Esophagus squamous epithelium (tissue), 5 donors: ENCODE data around the gene TRABD2B. TPM values are rescaled to one million over a fixed set of nuclear protein-coding genes. Genes with fewer than 3 reads are reported as not detected.

ENCODE experiments used
- DNase-seq: peaks from one replicate; lab custom pipeline; 2025; lab: John Stamatoyannopoulos, UW
- H3K27ac ChIP-seq, 4 donors: fragments of 200-600 bp; sonication (generic); one replicate each; pipeline ENCODE4 v1.5.1; 2016 to 2019; ENCODE audit warnings: mild to moderate bottlenecking in 1 of 4
- H3K27me3 ChIP-seq, 4 donors: fragments of 200-600 bp; sonication (generic); 1 replicate in 3 of 4; 2 replicates in 1 of 4; pipeline versions ENCODE4 v1.5.1 to v1.6.0; 2017 to 2021; ENCODE audit warnings: antibody characterized with exemption in 1 of 4
- H3K36me3 ChIP-seq, 3 donors: fragments of 200-600 bp; sonication (generic); one replicate each; pipeline ENCODE4 v1.5.1; 2016 to 2019
- H3K4me1 ChIP-seq, 3 donors: fragments of 200-600 bp; sonication (generic); one replicate each; pipeline ENCODE4 v1.5.1; 2017 to 2019
- H3K4me3 ChIP-seq, 4 donors: fragments of 200-600 bp; sonication (generic); 1 replicate in 3 of 4; 2 replicates in 1 of 4; pipeline ENCODE4 v1.5.1; 2016 to 2019; ENCODE audit warnings: mild to moderate bottlenecking in 2 of 4, moderate library complexity in 1 of 4
- H3K9me3 ChIP-seq, 3 donors: fragments of 200-600 bp; sonication (generic); one replicate each; pipeline ENCODE4 v1.5.1; 2016 to 2019
- CTCF ChIP-seq, 6 experiments: fragments of 450-650 bp in 4 of 6; fragments of 200-600 bp in 2 of 6; sonication (generic) in 2 of 6; IDR thresholded peaks; one replicate each; pipeline ENCODE4 v1.5.1; 2016 to 2019; ENCODE audit warnings: antibody characterized with exemption in 6 of 6, mild to moderate bottlenecking in 4 of 6, moderate library complexity in 4 of 6
- POLR2A ChIP-seq, 4 donors: fragments of 450-650 bp; IDR thresholded peaks; one replicate each; pipeline ENCODE4 v1.6.1; 2017; ENCODE audit warnings: antibody characterized with exemption in 4 of 4, mild to moderate bottlenecking in 4 of 4, moderate library complexity in 3 of 4
- WGBS, 2 donors: methylation state at CpG; one replicate each; pipeline ENCODE4 v1.1.5; 2018; 5-methylcytosine and 5-hydroxymethylcytosine counted together
- intact Hi-C: fragments of 100-400 bp; cut with DNase I; formaldehyde crosslinking; loops from one replicate; pipeline ENCODE4 v1.15.0; 2022
- total RNA-seq, 4 donors: library from RNA; depleted of rRNA; stranded (reverse); fragments of >200 nt; gene quantifications; one replicate each; pipeline ENCODE4 v1.1.0, GENCODE V29; 2016
- donor health status: DM: yes; HTN: yes; CAD: no.

Gene TRABD2B
- total RNA-seq, 4 donors from 2014 or later: 0.26 to 1.7 (median 0.50) TPM

DNA sequence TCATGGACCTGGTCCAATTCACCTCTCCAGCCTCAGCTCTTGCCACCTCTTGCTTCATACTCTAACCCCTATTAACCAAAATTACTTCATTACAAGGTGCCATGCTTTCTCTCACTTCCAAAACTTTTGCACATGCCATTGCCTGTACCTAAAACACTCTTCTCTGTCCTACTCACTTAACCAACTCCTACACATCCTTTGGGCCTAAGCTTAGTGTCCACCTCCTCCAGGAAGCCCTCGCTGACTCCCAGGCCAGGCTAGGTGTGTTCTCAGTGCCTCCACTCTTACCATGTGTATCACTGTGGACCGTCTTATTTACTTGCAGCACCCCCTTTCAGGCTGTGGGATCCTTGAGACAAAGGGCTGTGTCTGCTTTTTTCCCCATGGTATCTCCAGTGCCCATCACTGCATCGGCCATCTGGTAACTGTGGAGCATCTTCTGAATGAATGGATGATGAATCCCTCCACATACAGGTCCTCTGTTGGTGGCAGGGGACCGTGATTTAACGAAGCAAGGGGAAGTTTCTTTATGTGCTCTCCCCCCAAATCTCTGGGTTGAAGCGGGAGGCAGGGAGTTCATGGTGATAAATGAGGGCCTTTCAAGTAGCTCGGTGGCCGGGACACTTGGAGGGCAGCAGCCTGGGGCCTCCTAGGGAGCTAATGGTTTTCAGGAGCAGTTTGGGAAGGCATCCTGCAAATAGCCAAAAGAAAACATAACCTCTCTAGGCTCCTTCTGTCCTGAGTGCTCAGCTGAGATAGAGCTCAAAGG, 111.9 kb downstream of the TRABD2B start:
- TF ChIP-seq CTCF (IDR thresholded peaks at IDR 0.05): no peak
- no peak for TF ChIP-seq POLR2A (IDR thresholded peaks at IDR 0.05)
- no peak for DNase-seq
- Histone ChIP-seq H3K4me3 (no peak overlapping the region), H3K27me3 (peaks cover 0 to 52% (median 0%) of the 10 kb centered on the region in 4 donors), H3K9me3 (no peaks in the 10 kb centered on the region), H3K27ac (no peak overlapping the region), H3K4me1 (peaks cover 0 to 9% (median 4%) of the 10 kb centered on the region in 3 donors), H3K36me3 (no peaks in the 10 kb centered on the region)
- intact Hi-C loops: no loop called here
- WGBS, 2 donors: 83 to 90% methylated on average over 5 to 6 of the region's 8 CpGs

DNA sequence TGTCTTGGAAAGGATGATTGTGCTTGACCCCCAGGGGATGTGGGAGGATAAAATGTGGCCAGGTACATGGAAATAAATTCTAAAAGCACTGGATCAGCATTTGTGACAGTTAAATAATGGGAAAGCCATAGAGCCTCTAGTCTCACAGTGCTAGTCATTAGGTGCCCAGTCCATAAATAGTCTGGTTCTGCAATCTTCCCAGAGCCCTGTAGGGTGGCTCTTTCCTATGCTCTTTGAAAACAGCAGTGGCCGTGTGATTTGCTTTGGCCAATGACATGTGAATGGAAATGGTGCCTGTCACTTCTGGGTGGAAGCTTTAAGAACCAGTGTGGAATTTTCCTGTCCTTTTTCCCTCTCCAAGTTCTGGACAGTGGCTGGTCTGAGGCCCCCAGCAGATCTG, 113.2 kb downstream of the TRABD2B start:
- H3K4me1 ChIP-seq: peaks cover 0 to 9% (median 4%) of the 10 kb centered on the region in 3 donors
- no peak overlapping the region for H3K4me3 ChIP-seq
- intact Hi-C loops: no loop called here
- H3K36me3 ChIP-seq: no peaks in the 10 kb centered on the region
- H3K27ac ChIP-seq: no peak overlapping the region
- WGBS, 2 donors: 86 to 100% methylated on average over 1 of the region's 1 CpG
- TF ChIP-seq POLR2A (IDR thresholded peaks at IDR 0.05): no peak
- TF ChIP-seq CTCF (IDR thresholded peaks at IDR 0.05): no peak
- H3K9me3 ChIP-seq: no peaks in the 10 kb centered on the region
- DNase-seq: no peak
- H3K27me3 ChIP-seq: peaks cover 0 to 39% (median 0%) of the 10 kb centered on the region in 4 donors

- Histone ChIP-seq H3K4me3 (no peak overlapping the region), H3K9me3 (no peaks in the 10 kb centered on the region), H3K36me3 (no peaks in the 10 kb centered on the region), H3K27me3 (peaks cover 0 to 21% (median 0%) of the 10 kb centered on the region in 4 donors), H3K4me1 (peaks cover 0 to 9% (median 4%) of the 10 kb centered on the region in 3 donors), H3K27ac (no peak overlapping the region)
- TF ChIP-seq POLR2A (IDR thresholded peaks at IDR 0.05) (no peak), CTCF (IDR thresholded peaks at IDR 0.05) (no peak)
- no peak for DNase-seq
- intact Hi-C loops: no loop called here
- 76% methylated on average over 11 to 14 of the region's 17 CpGs for WGBS, 2 donors
Observed at GRCh38 chr1:47881505-47882442, 115.4 kb downstream of the TRABD2B start.

- Histone ChIP-seq H3K36me3 (no peaks in the 10 kb centered on the region), H3K27ac (peak overlapping the region in 1 of 4 donors; percentile 6), H3K4me1 (peaks cover 0 to 24% (median 5%) of the 10 kb centered on the region in 3 donors), H3K27me3 (peaks cover 0 to 5% (median 0%) of the 10 kb centered on the region in 4 donors), H3K9me3 (no peaks in the 10 kb centered on the region), H3K4me3 (no peak overlapping the region)
- intact Hi-C loops: no loop called here
- DNase-seq: no peak
- TF ChIP-seq POLR2A (IDR thresholded peaks at IDR 0.05) (no peak), CTCF (IDR thresholded peaks at IDR 0.05) (no peak)
- WGBS, 2 donors: 79 to 91% methylated on average over 2 to 3 of the region's 4 CpGs
Observed at GRCh38 chr1:47876587-47876963, 120.6 kb downstream of the TRABD2B start.
